Measurements from ENCODE around the gene CLK4.

Gene CLK4

DNA sequence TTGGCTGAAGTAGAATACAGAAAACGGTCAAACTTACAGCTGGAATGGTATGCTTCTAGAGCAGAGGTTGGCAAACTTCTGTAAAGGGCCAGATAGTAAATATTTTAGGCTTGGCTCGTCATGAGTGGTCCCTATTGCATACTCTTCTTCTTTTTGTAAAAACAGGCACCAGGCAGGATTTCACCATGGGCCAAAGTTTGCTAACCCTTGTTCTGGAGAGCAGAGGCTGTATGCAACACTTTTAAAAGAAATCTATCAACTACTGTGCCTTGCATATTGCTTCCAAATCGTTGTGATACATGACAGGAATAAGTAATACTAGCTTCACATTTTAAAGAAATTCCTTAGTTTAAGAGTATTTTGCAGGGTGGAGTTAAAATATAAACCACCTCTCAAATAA lies 21.1 kb downstream of the CLK4 start:
- Histone ChIP-seq H3K9me3 (ENCODE audit: severe bottlenecking) (no peaks in the 10 kb centered on the region), H3K36me3 (peaks cover 3% of the 10 kb centered on the region), H3K27me3 (ENCODE audit: insufficient read depth, low read depth, severe bottlenecking) (no peaks in the 10 kb centered on the region), H3K27ac (no peak overlapping the region), H3K4me3 (ENCODE audit: low read depth, low read length) (no peak overlapping the region)
- no peak for DNase-seq
- TF ChIP-seq, protein P1, sequence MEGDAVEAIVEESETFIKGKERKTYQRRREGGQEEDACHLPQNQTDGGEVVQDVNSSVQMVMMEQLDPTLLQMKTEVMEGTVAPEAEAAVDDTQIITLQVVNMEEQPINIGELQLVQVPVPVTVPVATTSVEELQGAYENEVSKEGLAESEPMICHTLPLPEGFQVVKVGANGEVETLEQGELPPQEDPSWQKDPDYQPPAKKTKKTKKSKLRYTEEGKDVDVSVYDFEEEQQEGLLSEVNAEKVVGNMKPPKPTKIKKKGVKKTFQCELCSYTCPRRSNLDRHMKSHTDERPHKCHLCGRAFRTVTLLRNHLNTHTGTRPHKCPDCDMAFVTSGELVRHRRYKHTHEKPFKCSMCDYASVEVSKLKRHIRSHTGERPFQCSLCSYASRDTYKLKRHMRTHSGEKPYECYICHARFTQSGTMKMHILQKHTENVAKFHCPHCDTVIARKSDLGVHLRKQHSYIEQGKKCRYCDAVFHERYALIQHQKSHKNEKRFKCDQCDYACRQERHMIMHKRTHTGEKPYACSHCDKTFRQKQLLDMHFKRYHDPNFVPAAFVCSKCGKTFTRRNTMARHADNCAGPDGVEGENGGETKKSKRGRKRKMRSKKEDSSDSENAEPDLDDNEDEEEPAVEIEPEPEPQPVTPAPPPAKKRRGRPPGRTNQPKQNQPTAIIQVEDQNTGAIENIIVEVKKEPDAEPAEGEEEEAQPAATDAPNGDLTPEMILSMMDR (IDR thresholded peaks at IDR 0.05; ENCODE audit: low read depth, low read length), result no peak

DNA sequence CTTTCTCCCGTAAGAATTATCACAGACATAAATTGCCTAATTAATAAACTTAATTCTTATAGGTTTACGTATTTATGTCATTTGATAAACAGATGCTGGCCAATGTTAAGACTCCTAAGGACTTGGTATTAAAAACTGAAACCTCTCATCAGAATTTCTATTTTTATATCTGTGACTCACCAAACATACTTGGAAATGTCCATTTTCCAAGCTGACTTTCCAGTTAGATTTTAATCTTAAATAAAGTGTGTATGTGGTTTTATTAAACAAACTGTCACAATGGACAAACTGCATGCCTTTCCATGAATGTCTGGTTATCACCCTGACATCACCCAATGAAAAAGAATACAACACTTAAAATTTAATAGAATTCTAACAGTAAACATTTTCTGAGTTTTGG lies 24.1 kb downstream of the CLK4 start:
- TF ChIP-seq, protein P1 (IDR thresholded peaks at IDR 0.05; ENCODE audit: low read depth, low read length), result no peak
- H3K4me3 ChIP-seq (ENCODE audit: low read depth, low read length), result no peak overlapping the region
- H3K27me3 ChIP-seq (ENCODE audit: insufficient read depth, low read depth, severe bottlenecking), result no peaks in the 10 kb centered on the region
- H3K27ac ChIP-seq, result no peak overlapping the region
- H3K36me3 ChIP-seq, result peaks cover 3% of the 10 kb centered on the region
- no peak for DNase-seq
- no peaks in the 10 kb centered on the region for H3K9me3 ChIP-seq (ENCODE audit: severe bottlenecking)

DNA sequence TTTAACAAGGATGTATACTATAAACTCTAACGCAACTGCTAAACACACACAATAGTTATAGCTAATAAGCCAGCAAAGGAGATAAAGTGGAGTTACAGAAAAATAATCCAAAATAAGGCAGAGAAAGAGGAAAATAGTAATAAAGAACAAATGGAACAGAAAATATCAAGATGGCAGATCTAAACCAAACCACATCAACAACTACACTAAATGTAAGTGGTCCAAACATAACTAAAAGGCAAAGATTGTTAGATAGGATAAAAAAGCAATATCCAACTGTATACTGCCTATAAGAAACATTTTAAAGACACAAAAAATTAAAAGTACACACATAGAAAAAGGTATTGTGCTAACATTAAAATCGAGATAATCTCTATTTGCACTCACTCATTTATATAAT lies 31.1 kb downstream of the CLK4 start:
- H3K4me3 ChIP-seq (ENCODE audit: low read depth, low read length), result no peak overlapping the region
- DNase-seq, result no peak
- no peaks in the 10 kb centered on the region for H3K36me3 ChIP-seq
- no peaks in the 10 kb centered on the region for H3K27me3 ChIP-seq (ENCODE audit: insufficient read depth, low read depth, severe bottlenecking)
- H3K27ac ChIP-seq, result no peak overlapping the region
- TF ChIP-seq, protein P1 (IDR thresholded peaks at IDR 0.05; ENCODE audit: low read depth, low read length), result no peak
- no peaks in the 10 kb centered on the region for H3K9me3 ChIP-seq (ENCODE audit: severe bottlenecking)

DNA sequence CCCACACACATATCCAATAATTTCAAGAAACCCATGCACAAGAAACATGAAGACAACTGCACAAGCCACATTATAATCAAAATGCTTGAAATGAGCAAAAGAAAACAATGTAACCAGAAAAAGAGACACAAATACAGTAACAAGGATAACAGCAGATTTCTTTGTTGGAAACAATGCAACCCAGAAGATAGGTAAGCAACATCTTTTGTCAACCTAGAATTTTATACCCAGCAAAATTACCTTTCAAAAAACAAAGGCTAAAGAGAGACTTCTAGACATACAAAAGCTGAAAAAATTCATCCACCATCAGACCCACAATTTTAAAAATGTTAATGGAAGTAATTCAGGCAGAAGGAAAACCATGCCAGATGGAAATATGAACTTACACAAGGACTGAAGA lies 31.7 kb downstream of the CLK4 start:
- Histone ChIP-seq H3K4me3 (ENCODE audit: low read depth, low read length) (no peak overlapping the region), H3K9me3 (ENCODE audit: severe bottlenecking) (no peaks in the 10 kb centered on the region), H3K36me3 (no peaks in the 10 kb centered on the region), H3K27ac (no peak overlapping the region), H3K27me3 (ENCODE audit: insufficient read depth, low read depth, severe bottlenecking) (no peaks in the 10 kb centered on the region)
- TF ChIP-seq, protein P1 (IDR thresholded peaks at IDR 0.05; ENCODE audit: low read depth, low read length), result no peak
- no peak for DNase-seq

DNA sequence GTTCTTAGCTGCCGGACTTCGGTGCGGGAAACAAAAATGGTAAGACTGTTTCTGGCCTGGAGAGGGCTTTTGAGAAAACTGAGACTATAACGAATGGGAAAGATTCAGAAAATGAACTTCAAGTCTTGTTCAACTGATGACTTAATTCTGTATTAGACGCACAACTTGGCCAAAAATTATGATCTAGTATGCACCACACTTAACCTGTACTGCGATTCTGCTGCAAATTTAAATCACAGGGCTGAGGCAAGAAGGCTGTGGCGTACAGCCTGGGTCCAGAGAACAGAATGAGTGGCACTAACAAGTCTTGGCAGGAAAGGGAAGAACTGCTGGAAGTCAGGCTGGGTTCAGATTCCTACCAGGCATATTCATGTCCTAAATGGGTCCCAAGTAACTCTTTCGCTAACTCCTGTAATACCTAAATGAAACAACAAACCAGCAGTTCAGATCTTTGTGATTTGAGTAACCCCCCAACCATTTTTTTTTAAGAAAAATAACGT lies 35.9 kb downstream of the CLK4 start:
- Histone ChIP-seq H3K27me3 (ENCODE audit: insufficient read depth, low read depth, severe bottlenecking) (no peaks in the 10 kb centered on the region), H3K27ac (no peak overlapping the region), H3K36me3 (no peaks in the 10 kb centered on the region), H3K4me3 (ENCODE audit: low read depth, low read length) (no peak overlapping the region), H3K9me3 (ENCODE audit: severe bottlenecking) (no peaks in the 10 kb centered on the region)
- DNase-seq, result no peak
- TF ChIP-seq, protein P1 (IDR thresholded peaks at IDR 0.05; ENCODE audit: low read depth, low read length), result no peak

Data from WERI-Rb-1 (cell line).